ENCODE results near the gene CEP83. TPM values are rescaled to one million over a fixed set of nuclear protein-coding genes. Genes with fewer than 3 reads are reported as not detected.

The CEP83 gene
- total RNA-seq, 1 experiment from 2014 or later: 19.2 TPM

DNA sequence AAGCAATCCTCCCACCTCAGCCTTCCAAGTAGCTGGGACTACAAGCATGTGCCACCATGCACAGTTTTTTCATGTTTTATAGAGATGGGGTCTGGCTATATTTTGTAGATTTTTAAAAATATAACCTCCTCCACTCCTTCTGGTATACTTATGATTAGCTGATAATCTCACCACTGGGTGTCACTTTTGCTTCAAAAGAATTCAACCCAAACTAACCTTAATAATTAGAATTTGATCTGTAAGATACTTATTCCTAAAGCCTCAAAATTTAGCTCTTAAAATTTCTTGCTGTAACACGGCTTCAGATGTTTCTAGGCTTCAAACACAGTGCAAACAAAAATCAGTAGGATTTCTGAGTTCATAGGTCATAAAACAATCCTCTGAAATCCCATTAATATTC is 130.3 kb downstream of the CEP83 start:
- H3K9me2 ChIP-seq (ENCODE audit: insufficient read depth): no peaks in the 10 kb centered on the region
- DNase-seq (ENCODE audit: low read depth, low spot score) (no peak), ATAC-seq (no peak)
- intact Hi-C loops (cut with micrococcal nuclease): loop anchor here (5.0 kb wide), 1 partner anchor 203 kb away; no protein-coding TSS in a partner anchor
- POLR2A ChIA-PET: no interaction called here
- RAD21 ChIA-PET (ENCODE audit: low non-redundant PET in 1 of 2, low total read pairs in 2 of 2, uncharacterized antibody in 2 of 2, unreplicated experiment in 2 of 2): no interaction called here
- H4K20me1 ChIP-seq (ENCODE audit: insufficient read depth): no peaks in the 10 kb centered on the region
- H3K9ac ChIP-seq (ENCODE audit: low read length): no peak overlapping the region
- no peak overlapping the region for H2AFZ ChIP-seq (ENCODE audit: low read depth, low read length, poor library complexity, severe bottlenecking)
- no peak overlapping the region for H3K4me3 ChIP-seq (replicated peaks in 1 of 2; ENCODE audit: low read depth in 1 of 2, low read length in 2 of 2)
- no peak overlapping the region for H3K4me2 ChIP-seq (ENCODE audit: low read length)
- TF ChIP-seq, protein P1, sequence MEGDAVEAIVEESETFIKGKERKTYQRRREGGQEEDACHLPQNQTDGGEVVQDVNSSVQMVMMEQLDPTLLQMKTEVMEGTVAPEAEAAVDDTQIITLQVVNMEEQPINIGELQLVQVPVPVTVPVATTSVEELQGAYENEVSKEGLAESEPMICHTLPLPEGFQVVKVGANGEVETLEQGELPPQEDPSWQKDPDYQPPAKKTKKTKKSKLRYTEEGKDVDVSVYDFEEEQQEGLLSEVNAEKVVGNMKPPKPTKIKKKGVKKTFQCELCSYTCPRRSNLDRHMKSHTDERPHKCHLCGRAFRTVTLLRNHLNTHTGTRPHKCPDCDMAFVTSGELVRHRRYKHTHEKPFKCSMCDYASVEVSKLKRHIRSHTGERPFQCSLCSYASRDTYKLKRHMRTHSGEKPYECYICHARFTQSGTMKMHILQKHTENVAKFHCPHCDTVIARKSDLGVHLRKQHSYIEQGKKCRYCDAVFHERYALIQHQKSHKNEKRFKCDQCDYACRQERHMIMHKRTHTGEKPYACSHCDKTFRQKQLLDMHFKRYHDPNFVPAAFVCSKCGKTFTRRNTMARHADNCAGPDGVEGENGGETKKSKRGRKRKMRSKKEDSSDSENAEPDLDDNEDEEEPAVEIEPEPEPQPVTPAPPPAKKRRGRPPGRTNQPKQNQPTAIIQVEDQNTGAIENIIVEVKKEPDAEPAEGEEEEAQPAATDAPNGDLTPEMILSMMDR (IDR thresholded peaks at IDR 0.05 in 2 of 3, conservative IDR thresholded peaks at IDR 0.05 in 1 of 3; ENCODE audit: borderline replicate concordance in 1 of 3, insufficient read depth in 1 of 3, low read depth in 2 of 3, low read length in 2 of 3): peak in 2 of 3 experiments; percentile 20 to 25; a peak in 1 of 6 replicates
- no peak for TF ChIP-seq POLR2AphosphoS5 (IDR thresholded peaks at IDR 0.05; ENCODE audit: low read depth, low read length)
- TF ChIP-seq POLR2A (IDR thresholded peaks at IDR 0.05; ENCODE audit: borderline replicate concordance, extremely low read depth, insufficient read depth, insufficient read length): no peak
- TF ChIP-seq RAD21 (IDR thresholded peaks at IDR 0.05; ENCODE audit: low read depth): peak; percentile 40
- TF ChIP-seq, protein P2, sequence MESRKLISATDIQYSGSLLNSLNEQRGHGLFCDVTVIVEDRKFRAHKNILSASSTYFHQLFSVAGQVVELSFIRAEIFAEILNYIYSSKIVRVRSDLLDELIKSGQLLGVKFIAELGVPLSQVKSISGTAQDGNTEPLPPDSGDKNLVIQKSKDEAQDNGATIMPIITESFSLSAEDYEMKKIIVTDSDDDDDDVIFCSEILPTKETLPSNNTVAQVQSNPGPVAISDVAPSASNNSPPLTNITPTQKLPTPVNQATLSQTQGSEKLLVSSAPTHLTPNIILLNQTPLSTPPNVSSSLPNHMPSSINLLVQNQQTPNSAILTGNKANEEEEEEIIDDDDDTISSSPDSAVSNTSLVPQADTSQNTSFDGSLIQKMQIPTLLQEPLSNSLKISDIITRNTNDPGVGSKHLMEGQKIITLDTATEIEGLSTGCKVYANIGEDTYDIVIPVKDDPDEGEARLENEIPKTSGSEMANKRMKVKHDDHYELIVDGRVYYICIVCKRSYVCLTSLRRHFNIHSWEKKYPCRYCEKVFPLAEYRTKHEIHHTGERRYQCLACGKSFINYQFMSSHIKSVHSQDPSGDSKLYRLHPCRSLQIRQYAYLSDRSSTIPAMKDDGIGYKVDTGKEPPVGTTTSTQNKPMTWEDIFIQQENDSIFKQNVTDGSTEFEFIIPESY (IDR thresholded peaks at IDR 0.05; ENCODE audit: extremely low read depth, insufficient replicate concordance, low read length): no peak
- TF ChIP-seq ELF1 (IDR thresholded peaks at IDR 0.05; ENCODE audit: borderline replicate concordance, low read depth): no peak
- peaks cover 0 to 7% of the 10 kb centered on the region in 2 experiments; a peak in 1 of 4 replicates for H3K36me3 ChIP-seq (ENCODE audit: control insufficient read depth in 1 of 2, insufficient read depth in 2 of 2, low read length in 2 of 2)
- no peaks in the 10 kb centered on the region for H3K27me3 ChIP-seq (ENCODE audit: insufficient read depth, low read length)
- no TSS peak for BruUV-seq (replicated peaks)
- no peak overlapping the region for H3K27ac ChIP-seq (ENCODE audit: low read depth, low read length)
- no peaks in the 10 kb centered on the region for H3K9me3 ChIP-seq (ENCODE audit: control insufficient read depth in 1 of 2, insufficient read depth in 1 of 2, low read depth in 1 of 2, low read length in 2 of 2)
- H3K79me2 ChIP-seq (ENCODE audit: insufficient read depth, low read length): no peaks in the 10 kb centered on the region
- CTCF ChIA-PET: no interaction called here
- H3K4me1 ChIP-seq (ENCODE audit: control insufficient read depth in 1 of 2, insufficient read depth in 2 of 2, low read length in 2 of 2): no peaks in the 10 kb centered on the region

All from HCT116 (cell line).